SK-N-SH (cell line): ENCODE data around the gene TTC28. TPM values are rescaled to one million over a fixed set of nuclear protein-coding genes. Genes with fewer than 3 reads are reported as not detected.

Experiments used
- CTCF ChIA-PET: fragments of 300-600, 350-600 bp; formaldehyde crosslinking; extraction: SDS; loops from one replicate; lab custom pipeline; 2021; lab: Yijun Ruan, JAX
- POLR2A ChIA-PET: fragments of 350-600 bp; sonication (Branson Sonifier 250); formaldehyde crosslinking; extraction: SDS; loops from one replicate; lab custom pipeline; 2020; ENCODE audit warnings: antibody characterized with exemption, inconsistent platforms; lab: Yijun Ruan, JAX
- DNase-seq: peaks from one replicate; pipeline ENCODE4 v3.0.0; 2012
- H2AFZ ChIP-seq: fragments of 200-600 bp; sonication (generic); 2 replicates; pipeline ENCODE4 v1.8.1; 2016; ENCODE audit warnings: antibody characterized with exemption, mild to moderate bottlenecking, low read depth
- H3F3A ChIP-seq: fragments of 200-600 bp; sonication (generic); replicated peaks from 2 replicates; pipeline ENCODE3; 2016; ENCODE audit warnings: antibody characterized with exemption, mild to moderate bottlenecking; ENCODE audit not compliant: insufficient read depth
- H3K27ac ChIP-seq, 2 experiments: fragments of 200-500 bp in 1 of 2; fragments of 200-600 bp in 1 of 2; sonication (Bioruptor generic) in 1 of 2; sonication (generic), shearing (Covaris generic) in 1 of 2; 2 replicates each; pipeline versions ENCODE4 v1.5.1 to v1.6.1; 2014 to 2016; ENCODE audit warnings: low read depth in 2 of 2, inconsistent platforms in 1 of 2, low read length in 1 of 2, mild to moderate bottlenecking in 1 of 2, mixed read lengths in 1 of 2
- H3K27me3 ChIP-seq: fragments of 200-600 bp; sonication (generic), shearing (Covaris generic); 2 replicates; pipeline ENCODE4 v1.6.1; 2016; ENCODE audit warnings: mixed run types; ENCODE audit not compliant: insufficient read depth
- H3K36me3 ChIP-seq, 2 experiments: fragments of 200-500 bp in 1 of 2; fragments of 200-600 bp in 1 of 2; sonication (Bioruptor generic) in 1 of 2; sonication (generic) in 1 of 2; replicated peaks in 1 of 2; 2 replicates each; pipeline versions ENCODE3 to v1.5.1; 2014 to 2016; ENCODE audit warnings: low read length in 1 of 2, mild to moderate bottlenecking in 1 of 2; ENCODE audit not compliant: insufficient read depth in 2 of 2, control insufficient read depth in 1 of 2
- H3K4me1 ChIP-seq, 2 experiments: fragments of 200-500 bp in 1 of 2; fragments of 200-600 bp in 1 of 2; sonication (Bioruptor generic) in 1 of 2; sonication (generic), shearing (Covaris generic) in 1 of 2; 2 replicates each; pipeline versions ENCODE4 v1.5.1 to v1.6.1; 2014 to 2016; ENCODE audit warnings: low read depth in 1 of 2, low read length in 1 of 2, mixed run types in 1 of 2; ENCODE audit not compliant: insufficient read depth in 2 of 2, control insufficient read depth in 1 of 2
- H3K4me2 ChIP-seq: fragments of 200-600 bp; sonication (generic), shearing (Covaris generic); 2 replicates; pipeline ENCODE4 v1.6.1; 2017; ENCODE audit warnings: mixed run types
- H3K4me3 ChIP-seq, 2 experiments: fragments of 200-500 bp in 1 of 2; fragments of 200-600 bp in 1 of 2; sonication (Bioruptor generic) in 1 of 2; sonication (generic), shearing (Covaris generic) in 1 of 2; 2 replicates each; pipeline versions ENCODE4 v1.5.1 to v1.8.1; 2014 to 2016; ENCODE audit warnings: low read depth in 2 of 2, inconsistent platforms in 1 of 2, low read length in 1 of 2, mild to moderate bottlenecking in 1 of 2, mixed read lengths in 1 of 2, moderate library complexity in 1 of 2
- H3K79me2 ChIP-seq: fragments of 200-600 bp; sonication (generic); 2 replicates; pipeline ENCODE4 v1.8.1; 2017; ENCODE audit warnings: mild to moderate bottlenecking; ENCODE audit not compliant: insufficient read depth
- H3K9ac ChIP-seq: fragments of 200-600 bp; sonication (generic); 2 replicates; pipeline ENCODE4 v1.6.1; 2017; ENCODE audit warnings: mixed run types
- H3K9me2 ChIP-seq: fragments of 200-600 bp; sonication (generic); 2 replicates; pipeline ENCODE4 v1.6.1; 2017; ENCODE audit warnings: mixed run types
- H3K9me3 ChIP-seq: fragments of 200-600 bp; sonication (generic); 2 replicates; pipeline ENCODE4 v1.6.1; 2017; ENCODE audit warnings: mixed run types, mild to moderate bottlenecking, moderate library complexity
- H4K20me1 ChIP-seq: fragments of 200-600 bp; sonication (generic); 2 replicates; pipeline ENCODE4 v1.6.1; 2017; ENCODE audit warnings: mild to moderate bottlenecking, mixed run types; ENCODE audit not compliant: insufficient read depth
- CTCF ChIP-seq: fragments of 200-600 bp; sonication (generic); IDR thresholded peaks from 2 replicates; pipeline ENCODE4 v1.6.1; 2017; ENCODE audit warnings: antibody characterized with exemption, mild to moderate bottlenecking, moderate library complexity
- EZH2phosphoT487 ChIP-seq: fragments of 200-600 bp; sonication (generic); IDR thresholded peaks from 2 replicates; pipeline ENCODE4 v1.6.1; 2017; ENCODE audit warnings: low read depth, mixed run types, mild to moderate bottlenecking, antibody characterized with exemption, moderate library complexity, borderline replicate concordance
- FOXJ3 ChIP-seq: sonication (generic); formaldehyde crosslinking; IDR thresholded peaks from 2 replicates; pipeline ENCODE4 v1.5.1; 2020; ENCODE audit warnings: mild to moderate bottlenecking, missing genetic modification reagents
- GABPA ChIP-seq: IDR thresholded peaks from 2 replicates; pipeline ENCODE4 v1.4.0; 2012; ENCODE audit warnings: low read depth, mild to moderate bottlenecking
- GATA2 ChIP-seq: sonication (generic); formaldehyde crosslinking; IDR thresholded peaks from 2 replicates; pipeline ENCODE4 v1.5.0; 2020; ENCODE audit warnings: mild to moderate bottlenecking, missing genetic modification reagents
- IRF3 ChIP-seq: fragments of 150-350 bp; IDR thresholded peaks from 2 replicates; pipeline ENCODE4 v1.6.1; 2016; ENCODE audit warnings: mild to moderate bottlenecking, low read depth, low read length
- MAX ChIP-seq: IDR thresholded peaks from 2 replicates; pipeline ENCODE4 v1.4.0; 2012; ENCODE audit warnings: low read depth
- MXI1 ChIP-seq: IDR thresholded peaks from 2 replicates; pipeline ENCODE4 v1.6.1; 2012; ENCODE audit warnings: mild to moderate bottlenecking, low read depth, low read length, improper control_type of control experiment
- NFIC ChIP-seq: IDR thresholded peaks from 2 replicates; pipeline ENCODE4 v1.4.0; 2012; ENCODE audit warnings: borderline replicate concordance
- NRF1 ChIP-seq: IDR thresholded peaks from 2 replicates; pipeline ENCODE4 v1.6.1; 2012; ENCODE audit warnings: low read depth, mild to moderate bottlenecking, low read length
- PBX3 ChIP-seq: IDR thresholded peaks from 2 replicates; pipeline ENCODE4; 2012
- RAD21 ChIP-seq: IDR thresholded peaks from 2 replicates; pipeline ENCODE4 v1.6.1; 2012; ENCODE audit warnings: mild to moderate bottlenecking, low read length
- SIN3A ChIP-seq: IDR thresholded peaks from 2 replicates; pipeline ENCODE4 v1.6.1; 2012; ENCODE audit warnings: low read depth, mild to moderate bottlenecking, low read length, moderate library complexity, borderline replicate concordance
- SMC3 ChIP-seq: IDR thresholded peaks from 2 replicates; pipeline ENCODE4 v1.6.1; 2012; ENCODE audit warnings: low read depth, low read length, improper control_type of control experiment
- TCF12 ChIP-seq: IDR thresholded peaks from 2 replicates; pipeline ENCODE4 v1.4.0; 2012
- TEAD4 ChIP-seq: IDR thresholded peaks from 2 replicates; pipeline ENCODE4 v1.4.0; 2012; ENCODE audit warnings: mild to moderate bottlenecking, borderline replicate concordance; ENCODE audit not compliant: insufficient read depth
- USF1 ChIP-seq: IDR thresholded peaks from 2 replicates; pipeline ENCODE4 v1.4.0; 2012; ENCODE audit warnings: low read depth, borderline replicate concordance
- ZBTB33 ChIP-seq: IDR thresholded peaks from 2 replicates; pipeline ENCODE4 v1.4.0; 2012; ENCODE audit warnings: low read depth, borderline replicate concordance
- WGBS: methylation state at CpG from one replicate; pipeline ENCODE4 v1.1.6; 2017; ENCODE audit warnings: low lambda C conversion rate; 5-methylcytosine and 5-hydroxymethylcytosine counted together
- polyA plus RNA-seq, 3 experiments: library from polyadenylated mRNA; depleted of rRNA; stranded (reverse); fragments of >200 nt; gene quantifications; 2 replicates each; pipeline ENCODE4 v1.2.3, GENCODE V29; 2012

TTC28 gene
- polyA plus RNA-seq, 1 of the 3 experiments (the other 2 are of a cell fraction): 5.9 TPM

- Histone ChIP-seq H3F3A (no peaks in the 10 kb centered on the region), H3K79me2 (no peaks in the 10 kb centered on the region), H3K9me2 (no peaks in the 10 kb centered on the region), H3K27me3 (no peaks in the 10 kb centered on the region), H3K4me1 (peaks cover 7 to 12% of the 10 kb centered on the region in 2 experiments; a peak in 3 of 4 replicates), H3K9ac (no peak overlapping the region), H2AFZ (no peak overlapping the region), H3K36me3 (peaks cover 0 to 2% of the 10 kb centered on the region in 2 experiments), H3K4me3 (no peak overlapping the region), H3K4me2 (no peak overlapping the region), H4K20me1 (no peaks in the 10 kb centered on the region), H3K27ac (no peak overlapping the region), H3K9me3 (no peaks in the 10 kb centered on the region)
- ChIA-PET CTCF (interaction anchor here (0.7 kb wide), 1 partner anchor 382 kb away, joined by 3 read pairs; no protein-coding TSS in a partner anchor), POLR2A (no interaction called here)
- no peak for DNase-seq
- 87% methylated on average over 2 of the region's 2 CpGs for WGBS
- no peak for TF ChIP-seq GATA2 (CRISPR knock-in tag)
These were observed 277.6 kb downstream of the TTC28 start for GRCh38 chr22:28402060-28402459.

- H3K9me3 ChIP-seq: no peaks in the 10 kb centered on the region
- peaks cover 17% of the 10 kb centered on the region for H3F3A ChIP-seq
- no peak for DNase-seq
- CTCF ChIA-PET: no interaction called here
- no peaks in the 10 kb centered on the region for H3K9me2 ChIP-seq
- H3K4me3 ChIP-seq: no peak overlapping the region
- no peak overlapping the region for H3K4me2 ChIP-seq
- POLR2A ChIA-PET: interaction anchor here (0.5 kb wide), 1 partner anchor 1735 kb away, joined by 3 read pairs; no protein-coding TSS in a partner anchor
- H3K9ac ChIP-seq: no peak overlapping the region
- TF ChIP-seq FOXJ3 (CRISPR knock-in tag) (no peak), RAD21 (no peak), IRF3 (no peak), NRF1 (no peak), MAX (no peak), MXI1 (no peak), GABPA (no peak), SIN3A (no peak), NFIC (no peak), SMC3 (no peak), ZBTB33 (no peak), CTCF (no peak), USF1 (no peak), TCF12 (no peak), EZH2phosphoT487 (no peak), TEAD4 (no peak), PBX3 (no peak)
- TF ChIP-seq, all 33 proteins: peak for 0
- Histone ChIP-seq H3K27me3 (no peaks in the 10 kb centered on the region), H4K20me1 (no peaks in the 10 kb centered on the region), H3K36me3 (peaks cover 0 to 2% of the 10 kb centered on the region in 2 experiments), H3K4me1 (peaks cover 19 to 32% of the 10 kb centered on the region in 2 experiments; a peak in 3 of 4 replicates), H3K79me2 (0 out of 2 replicates have a peak, but pooled peaks cover 5% of the 10 kb centered on the region), H3K27ac (no peak overlapping the region), H2AFZ (no peak overlapping the region)
- WGBS: 71% methylated on average over 1 of the region's 1 CpG
These were observed 280.7 kb downstream of the TTC28 start for GRCh38 chr22:28398981-28399380.
